HG03139 (cell line): ENCODE results near the gene SPACDR.
"Not testable (repeated sequence)": the region's sequence is repeated elsewhere in the genome, so short reads cannot be mapped to it uniquely, and the experiment has no call there.

Experiments
- ATAC-seq: cut with Tn5 transposase; IDR thresholded peaks from one replicate; pipeline ENCODE4 v1.9.1; 2021; ENCODE audit not compliant: unreplicated experiment

SPACDR gene

GRCh38 chr7:100466653-100467605 lies 2.9 kb upstream of the SPACDR start:
- ATAC-seq: no peak

- no peak for ATAC-seq
These were observed 1.7 kb upstream of the SPACDR start for GRCh38 chr7:100465702-100466311.

- no peak for ATAC-seq
These were observed 1.2 kb upstream of the SPACDR start for GRCh38 chr7:100465299-100465698.

GRCh38 chr7:100464791-100465190 lies 731 bp upstream of the SPACDR start:
- ATAC-seq: no peak

GRCh38 chr7:100457033-100457432 lies 7.0 kb downstream of the SPACDR start:
- no peak for ATAC-seq

- ATAC-seq: no peak
These were observed 7.5 kb downstream of the SPACDR start for GRCh38 chr7:100456562-100456961.

GRCh38 chr7:100455206-100455605 lies 8.9 kb downstream of the SPACDR start:
- ATAC-seq: no peak

GRCh38 chr7:100453854-100454253 lies 10.2 kb downstream of the SPACDR start:
- not testable (repeated sequence) for ATAC-seq

- ATAC-seq: no peak
These were observed 11.5 kb downstream of the SPACDR start for GRCh38 chr7:100452513-100452912.

GRCh38 chr7:100449190-100449795 lies 14.8 kb downstream of the SPACDR start:
- ATAC-seq: no peak

- not testable (repeated sequence) for ATAC-seq
These were observed 16.7 kb downstream of the SPACDR start for GRCh38 chr7:100447363-100447762.

GRCh38 chr7:100446040-100446439 lies 18.0 kb downstream of the SPACDR start:
- ATAC-seq: no peak

- ATAC-seq: no peak
These were observed 19.5 kb downstream of the SPACDR start for GRCh38 chr7:100444311-100445278.

- no peak for ATAC-seq
These were observed 20.8 kb downstream of the SPACDR start for GRCh38 chr7:100443096-100443840.

- ATAC-seq: no peak
These were observed 22.2 kb downstream of the SPACDR start for GRCh38 chr7:100441641-100442535.

GRCh38 chr7:100439244-100439643 lies 24.8 kb downstream of the SPACDR start:
- ATAC-seq: not testable (repeated sequence)

- ATAC-seq: not testable (repeated sequence)
These were observed 25.3 kb downstream of the SPACDR start for GRCh38 chr7:100438731-100439130.

GRCh38 chr7:100438172-100438571 lies 25.9 kb downstream of the SPACDR start:
- no peak for ATAC-seq
